MM.1S (cell line): ENCODE measurements around the gene TMEM163.

ENCODE experiments used
- CTCF ChIP-seq: fragments of 300-600 bp; sonication (generic); IDR thresholded peaks from 2 replicates; pipeline ENCODE4 v1.5.1; 2016; ENCODE audit warnings: antibody characterized with exemption, low read length, mixed read lengths
- EZH2phosphoT487 ChIP-seq: fragments of 300-600 bp; sonication (generic); IDR thresholded peaks from 2 replicates; pipeline ENCODE4 v1.6.1; 2018; ENCODE audit warnings: antibody characterized with exemption, low read length

GRCh38 chr2:134574611-134575330 is 144.0 kb downstream of the TMEM163 start:
- TF ChIP-seq CTCF: no peak
- TF ChIP-seq EZH2phosphoT487: no peak
